ENCODE data around the gene NPC1.

GRCh38 chr18:23551978-23552377 lies 34.3 kb downstream of the NPC1 start:
- TF ChIP-seq POLR2AphosphoS5 (IDR thresholded peaks at IDR 0.05; ENCODE audit: low read depth, low read length) (no peak), CTCF (IDR thresholded peaks at IDR 0.05) (no peak), TCF7L2 (IDR thresholded peaks at IDR 0.05; ENCODE audit: low read depth, low read length) (no peak), REST (IDR thresholded peaks at IDR 0.05; ENCODE audit: insufficient read depth in 1 of 2, low read depth in 2 of 2, low read length in 1 of 2) (no peak), SIN3A (IDR thresholded peaks at IDR 0.05; ENCODE audit: borderline replicate concordance, insufficient read depth, low read depth, low read length) (no peak)

Data from Panc1 (cell line).